Activated T-cell treated with anti-CD3 and anti-CD28 coated beads, Interleukin-2, amount 50 U/mL, for 4 hours (primary cell): ENCODE measurements around the gene PLA2G12A. TPM values are rescaled to one million over a fixed set of nuclear protein-coding genes. Genes with fewer than 3 reads are reported as not detected.
A peak's percentile ranks its signal among the peaks of the same experiment; 100 is the strongest.

Source experiments
- ATAC-seq, 2 donors: fragments of 200-7000 bp; cut with Tn5 transposase; one replicate each; pipeline ENCODE4 v1.10.0; 2021
- DNase-seq: peaks from one replicate; pipeline ENCODE4 v3.0.0-alpha.2; 2020
- H3K27me3 Mint-ChIP-seq: one replicate; pipeline ENCODE4 v1.8.0; 2021; ENCODE audit warnings: low read depth, mixed read lengths
- H3K36me3 Mint-ChIP-seq: one replicate; pipeline ENCODE4 v1.8.0; 2022; ENCODE audit warnings: mixed read lengths; ENCODE audit not compliant: insufficient read depth
- H3K4me1 Mint-ChIP-seq: one replicate; pipeline ENCODE4 v1.8.0; 2021; ENCODE audit warnings: low read depth, mixed read lengths
- H3K4me3 Mint-ChIP-seq: one replicate; pipeline ENCODE4 v1.8.0; 2021; ENCODE audit warnings: mild to moderate bottlenecking, moderate library complexity, mixed read lengths
- H3K9me3 Mint-ChIP-seq: one replicate; pipeline ENCODE4 v1.8.0; 2021; ENCODE audit warnings: mixed read lengths
- total RNA-seq, 3 donors: library from RNA; stranded (reverse); gene quantifications; one replicate each; pipeline ENCODE4 v1.2.1, GENCODE V29; 2021

PLA2G12A gene
- 10 to 100 TPM; 12.9 to 18.2 (median 18.2) TPM for total RNA-seq

DNA sequence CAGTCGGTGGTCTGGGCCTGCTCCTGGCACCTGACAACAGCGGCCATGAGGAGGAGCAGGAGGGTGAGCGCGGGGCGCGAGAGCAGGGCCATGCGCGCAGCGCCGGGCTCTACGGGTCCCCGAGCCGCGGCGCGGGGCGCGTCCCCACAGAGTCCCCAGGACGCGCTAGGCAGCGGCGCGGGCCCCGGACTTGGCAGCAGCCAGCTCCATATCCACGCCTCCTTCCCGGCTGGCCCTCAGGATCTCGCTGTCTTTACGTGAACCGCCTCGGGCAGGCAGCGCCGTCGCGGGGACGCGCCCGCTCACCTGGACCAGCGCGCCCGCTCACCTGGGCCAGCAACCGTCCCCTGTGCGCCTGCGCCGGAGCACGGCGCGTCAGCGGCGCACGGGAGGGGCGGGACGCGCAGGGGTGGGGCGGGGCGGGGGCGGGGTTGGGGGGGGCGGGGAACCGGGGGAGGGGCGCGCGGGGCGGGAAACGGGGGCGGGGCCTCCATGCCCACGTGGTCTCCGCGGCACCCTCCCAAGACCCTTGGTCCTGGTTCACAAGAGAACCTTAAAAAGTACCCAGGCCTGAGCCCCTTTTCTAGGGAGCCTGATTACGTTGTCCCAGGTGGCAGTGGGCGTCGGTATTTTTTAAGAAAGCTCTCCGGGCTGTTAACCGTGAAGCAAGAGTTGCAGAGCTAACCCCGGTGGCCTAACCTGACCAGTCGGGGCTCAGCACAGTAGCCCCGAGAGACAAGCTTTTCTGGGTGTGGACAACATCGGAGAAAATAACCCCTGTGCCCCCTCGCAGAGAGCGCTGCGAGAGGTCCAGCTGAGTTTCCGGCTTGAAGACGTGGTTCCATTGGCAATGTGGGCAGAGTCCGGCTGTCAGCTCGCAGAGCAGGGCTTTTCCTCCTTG, at the start of gene PLA2G12A:
PLA2G12A (minus strand) TSS at position 353 of the 901 bp plus-strand sequence; CDS start at position 92, 261 bp downstream.
- ATAC-seq = peak; percentile 90 to 92

GRCh38 chr4:109764789-109765402, 35.0 kb upstream of the PLA2G12A start:
- Mint-ChIP-seq H3K36me3 (no peaks in the 10 kb centered on the region), H3K27me3 (peaks cover 21% of the 10 kb centered on the region), H3K4me1 (peaks cover 3% of the 10 kb centered on the region), H3K4me3 (no peak overlapping the region), H3K9me3 (no peaks in the 10 kb centered on the region)
- no peak for ATAC-seq
- DNase-seq = no peak

More for the DNA sequence above, at the start of gene PLA2G12A:
- Mint-ChIP-seq H3K27me3 (no peaks in the 10 kb centered on the region), H3K36me3 (peaks cover 14% of the 10 kb centered on the region), H3K9me3 (no peaks in the 10 kb centered on the region), H3K4me3 (peak within 1 kb of the TSS; percentile 87), H3K4me1 (peaks cover 22% of the 10 kb centered on the region)
- DNase-seq = peak; percentile 76

DNA sequence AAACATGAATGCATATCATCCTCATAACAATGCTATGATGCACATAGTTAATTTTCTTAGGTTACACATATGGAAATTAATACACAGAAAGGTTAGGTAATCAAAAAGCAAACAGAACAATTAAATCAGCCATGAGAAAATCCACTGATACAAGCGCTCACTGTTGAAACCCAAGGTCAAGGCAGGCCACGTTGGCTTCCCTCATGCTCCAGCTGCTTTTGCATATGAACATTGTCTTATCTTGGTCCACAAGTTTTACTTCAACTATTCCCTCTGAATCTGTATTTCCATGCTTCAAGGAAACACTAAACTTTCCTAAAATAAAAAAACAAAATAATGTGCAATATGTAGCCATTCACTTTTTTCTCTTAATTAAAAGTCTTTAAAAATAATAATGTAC, 34.5 kb upstream of the PLA2G12A start:
- ATAC-seq = no peak
- H3K4me1 Mint-ChIP-seq = peaks cover 3% of the 10 kb centered on the region
- H3K9me3 Mint-ChIP-seq = no peaks in the 10 kb centered on the region
- H3K36me3 Mint-ChIP-seq = no peaks in the 10 kb centered on the region
- no peak for DNase-seq
- H3K27me3 Mint-ChIP-seq = peaks cover 19% of the 10 kb centered on the region
- H3K4me3 Mint-ChIP-seq = no peak overlapping the region

DNA sequence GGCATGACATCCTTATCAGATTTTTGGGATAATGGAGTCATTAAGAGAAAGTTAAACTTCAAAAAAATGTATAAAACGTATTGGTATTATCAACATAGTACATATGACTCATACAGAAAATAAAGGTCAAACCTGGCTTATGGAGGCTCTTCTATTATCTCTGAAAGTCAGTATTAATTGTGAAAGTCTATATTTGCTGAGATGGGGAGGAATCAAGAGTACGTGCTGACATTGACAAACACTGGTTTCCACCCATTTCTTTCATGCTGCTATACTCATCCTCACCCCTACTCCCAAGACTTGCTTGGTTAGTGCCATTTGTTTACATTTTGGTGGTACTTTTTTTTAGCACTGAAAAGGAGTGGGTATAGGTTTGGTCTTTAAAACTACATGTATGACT, 30.8 kb upstream of the PLA2G12A start:
- Mint-ChIP-seq H3K36me3 (no peaks in the 10 kb centered on the region), H3K9me3 (no peaks in the 10 kb centered on the region), H3K27me3 (peaks cover 11% of the 10 kb centered on the region), H3K4me1 (peaks cover 3% of the 10 kb centered on the region), H3K4me3 (no peak overlapping the region)
- ATAC-seq = peak; percentile 62
- no peak for DNase-seq

- Mint-ChIP-seq H3K4me3 (no peak overlapping the region), H3K36me3 (no peaks in the 10 kb centered on the region), H3K9me3 (no peaks in the 10 kb centered on the region), H3K4me1 (peaks cover 1% of the 10 kb centered on the region), H3K27me3 (no peaks in the 10 kb centered on the region)
- DNase-seq (no peak), ATAC-seq (no peak)
Measured at GRCh38 chr4:109755656-109756055, 25.8 kb upstream of the PLA2G12A start.

GRCh38 chr4:109754093-109754857, 24.4 kb upstream of the PLA2G12A start:
- DNase-seq = no peak
- no peaks in the 10 kb centered on the region for H3K9me3 Mint-ChIP-seq
- H3K4me3 Mint-ChIP-seq = no peak overlapping the region
- no peaks in the 10 kb centered on the region for H3K36me3 Mint-ChIP-seq
- no peak for ATAC-seq
- H3K4me1 Mint-ChIP-seq = no peaks in the 10 kb centered on the region
- no peaks in the 10 kb centered on the region for H3K27me3 Mint-ChIP-seq

- DNase-seq (no peak), ATAC-seq (no peak)
- Mint-ChIP-seq H3K4me3 (no peak overlapping the region), H3K4me1 (no peaks in the 10 kb centered on the region), H3K36me3 (no peaks in the 10 kb centered on the region), H3K9me3 (no peaks in the 10 kb centered on the region), H3K27me3 (no peaks in the 10 kb centered on the region)
Measured at GRCh38 chr4:109752525-109752924, 22.7 kb upstream of the PLA2G12A start.

GRCh38 chr4:109751852-109752251, 22.0 kb upstream of the PLA2G12A start:
- Mint-ChIP-seq H3K4me3 (no peak overlapping the region), H3K9me3 (no peaks in the 10 kb centered on the region), H3K4me1 (no peaks in the 10 kb centered on the region), H3K36me3 (no peaks in the 10 kb centered on the region), H3K27me3 (no peaks in the 10 kb centered on the region)
- DNase-seq (no peak), ATAC-seq (no peak)

DNA sequence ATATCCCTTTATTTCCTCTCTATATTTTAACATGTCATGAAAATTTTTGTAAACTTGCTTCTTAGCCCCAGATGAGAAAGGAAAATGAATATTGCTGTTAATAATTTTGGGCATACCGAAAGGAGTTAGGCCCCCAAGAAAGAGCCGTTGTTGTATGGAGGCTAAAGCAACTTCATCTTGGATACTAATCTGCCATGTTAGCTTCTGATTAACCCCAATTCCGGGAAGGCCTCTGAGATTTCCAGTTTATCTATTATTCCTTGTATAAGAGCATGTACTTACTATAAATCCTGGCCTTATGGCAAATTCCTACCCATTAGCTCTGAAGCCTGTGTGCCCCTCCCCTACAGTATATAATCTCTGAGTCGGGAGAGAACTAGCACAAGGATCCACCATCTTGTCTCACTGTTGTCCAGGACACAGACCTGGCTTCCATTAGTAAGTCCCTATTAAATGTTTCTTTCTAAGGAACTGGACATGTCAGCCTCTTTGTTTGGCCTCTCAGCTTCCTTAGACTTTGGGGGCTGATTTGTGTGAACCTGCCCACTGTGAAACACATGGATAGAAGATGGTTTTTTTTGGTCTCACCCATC, 20.9 kb upstream of the PLA2G12A start:
- ATAC-seq (no peak), DNase-seq (no peak)
- H3K4me1 Mint-ChIP-seq = no peaks in the 10 kb centered on the region
- H3K4me3 Mint-ChIP-seq = no peak overlapping the region
- H3K27me3 Mint-ChIP-seq = peaks cover 4% of the 10 kb centered on the region
- H3K36me3 Mint-ChIP-seq = no peaks in the 10 kb centered on the region
- H3K9me3 Mint-ChIP-seq = no peaks in the 10 kb centered on the region

- Mint-ChIP-seq H3K4me1 (no peaks in the 10 kb centered on the region), H3K36me3 (no peaks in the 10 kb centered on the region), H3K9me3 (no peaks in the 10 kb centered on the region), H3K4me3 (no peak overlapping the region), H3K27me3 (peaks cover 4% of the 10 kb centered on the region)
- no peak for DNase-seq
- ATAC-seq = no peak
Measured at GRCh38 chr4:109749388-109750082, 19.7 kb upstream of the PLA2G12A start.

DNA sequence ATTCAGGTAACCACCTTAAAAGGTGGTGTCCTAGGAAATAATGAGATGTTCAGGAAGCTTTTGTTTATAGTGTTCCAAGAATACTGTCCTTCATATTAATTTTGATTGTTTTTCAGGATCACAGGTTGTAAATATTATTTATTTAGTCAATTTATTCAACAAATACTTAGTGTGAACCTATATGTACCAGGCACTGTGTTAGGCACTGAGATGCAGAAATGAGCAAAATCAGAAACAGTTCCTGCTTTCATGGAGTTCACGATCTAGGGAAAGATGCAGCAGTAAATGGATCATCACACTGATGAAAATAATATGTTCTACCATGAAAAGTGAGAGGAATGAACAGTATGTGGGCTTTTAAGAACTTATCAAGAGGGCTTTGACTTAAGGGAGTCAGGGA, 18.2 kb upstream of the PLA2G12A start:
- no peak overlapping the region for H3K4me3 Mint-ChIP-seq
- peaks cover 9% of the 10 kb centered on the region for H3K27me3 Mint-ChIP-seq
- DNase-seq (no peak), ATAC-seq (no peak)
- no peaks in the 10 kb centered on the region for H3K4me1 Mint-ChIP-seq
- no peaks in the 10 kb centered on the region for H3K36me3 Mint-ChIP-seq
- H3K9me3 Mint-ChIP-seq = no peaks in the 10 kb centered on the region

GRCh38 chr4:109746728-109747127, 16.9 kb upstream of the PLA2G12A start:
- H3K27me3 Mint-ChIP-seq = peaks cover 9% of the 10 kb centered on the region

DNA sequence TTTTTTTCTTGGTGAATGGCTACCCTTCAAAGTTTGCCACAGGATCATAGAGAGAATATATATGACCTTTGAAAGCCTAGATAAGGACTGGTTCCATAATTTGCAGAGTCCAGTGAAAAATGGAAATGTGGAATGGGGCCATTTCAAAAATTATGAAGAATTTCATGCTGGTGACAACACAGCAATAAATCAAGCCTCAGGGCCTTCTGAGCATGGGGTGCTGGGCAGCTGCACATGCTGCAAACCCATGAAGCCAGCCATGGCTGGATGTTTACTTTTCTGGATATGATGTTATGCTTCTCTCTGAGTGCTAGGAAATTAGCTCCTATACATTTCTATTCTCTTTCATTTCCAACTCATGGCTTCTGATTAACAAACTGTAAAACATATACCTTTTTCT, 16.0 kb upstream of the PLA2G12A start:
- H3K9me3 Mint-ChIP-seq = no peaks in the 10 kb centered on the region
- no peak for DNase-seq
- no peaks in the 10 kb centered on the region for H3K36me3 Mint-ChIP-seq

More at GRCh38 chr4:109746728-109747127, 16.9 kb upstream of the PLA2G12A start:
- Mint-ChIP-seq H3K36me3 (no peaks in the 10 kb centered on the region), H3K9me3 (no peaks in the 10 kb centered on the region), H3K4me1 (no peaks in the 10 kb centered on the region), H3K4me3 (no peak overlapping the region)
- DNase-seq (no peak), ATAC-seq (no peak)

More for the DNA sequence above, 16.0 kb upstream of the PLA2G12A start:
- Mint-ChIP-seq H3K4me1 (no peaks in the 10 kb centered on the region), H3K27me3 (peaks cover 9% of the 10 kb centered on the region), H3K4me3 (no peak overlapping the region)
- no peak for ATAC-seq
